Type B pancreatic cell (in vitro differentiated cells): ENCODE results near the gene COL1A2. TPM values are rescaled to one million over a fixed set of nuclear protein-coding genes. Genes with fewer than 3 reads are reported as not detected.

Experiments used
- DNase-seq: peaks from one replicate; pipeline ENCODE4 v3.0.0; 2021; ENCODE audit warnings: mixed read lengths; ENCODE audit not compliant: unreplicated experiment; ENCODE audit errors: extremely low spot score
- H3K27ac Mint-ChIP-seq: 2 replicates; pipeline ENCODE4 v1.8.0; 2021; ENCODE audit warnings: mild to moderate bottlenecking, mixed read lengths
- H3K27me3 Mint-ChIP-seq: 2 replicates; pipeline ENCODE4 v1.8.0; 2021; ENCODE audit warnings: mixed read lengths
- H3K36me3 Mint-ChIP-seq: 2 replicates; pipeline ENCODE4 v1.8.0; 2021; ENCODE audit warnings: mixed read lengths
- H3K4me1 Mint-ChIP-seq: one replicate; pipeline ENCODE4 v1.8.0; 2021; ENCODE audit warnings: mixed read lengths; ENCODE audit not compliant: unreplicated experiment
- H3K4me3 Mint-ChIP-seq: 2 replicates; pipeline ENCODE4 v1.8.0; 2021; ENCODE audit warnings: mild to moderate bottlenecking, mixed read lengths
- H3K9me3 Mint-ChIP-seq: 2 replicates; pipeline ENCODE4 v1.8.0; 2021; ENCODE audit warnings: mixed read lengths
- total RNA-seq: library from RNA; stranded (reverse); gene quantifications from 2 replicates; pipeline ENCODE4 v1.2.1, GENCODE V29; 2021; ENCODE audit warnings: low replicate concordance
- TF ChIP-seq, protein P1 (sequence below): fragments of 200-600 bp; sonication (generic); conservative IDR thresholded peaks from 2 replicates; pipeline ENCODE4 v1.5.0; 2021; ENCODE audit warnings: antibody characterized with exemption, mild to moderate bottlenecking

COL1A2 gene
- total RNA-seq, 1 donor from 2014 or later, result 692 TPM

DNA sequence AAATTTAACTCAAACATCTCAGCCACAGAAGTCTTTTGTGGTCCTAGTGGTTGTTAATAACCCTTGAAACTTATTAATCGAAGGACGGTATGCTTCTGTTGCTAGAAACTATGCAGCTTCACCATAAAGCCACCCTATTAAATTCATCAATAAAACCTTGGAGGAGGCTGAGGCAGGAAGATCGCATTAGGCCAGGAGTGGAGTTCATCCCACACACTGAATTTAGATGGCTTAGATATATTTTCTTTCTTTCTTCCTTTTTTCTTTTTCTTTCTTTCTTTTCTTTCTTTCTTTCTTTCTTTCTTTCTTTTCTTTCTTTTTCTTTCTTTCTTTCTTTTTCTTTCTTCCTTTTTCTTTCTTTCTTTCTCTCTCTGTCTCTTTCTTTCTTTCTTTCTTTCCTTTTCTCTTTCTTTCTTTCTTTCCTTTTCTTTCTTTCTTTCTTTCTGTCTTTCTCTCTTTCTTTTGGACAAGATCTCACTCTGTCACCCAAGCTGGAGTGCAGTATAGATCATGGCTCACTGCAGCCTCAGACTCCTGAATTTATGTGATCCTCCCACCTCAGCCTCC is 84.0 kb downstream of the COL1A2 start:
- Mint-ChIP-seq H3K4me1 (no peaks in the 10 kb centered on the region), H3K27ac (no peak overlapping the region), H3K4me3 (no peak overlapping the region), H3K27me3 (no peaks in the 10 kb centered on the region), H3K9me3 (no peaks in the 10 kb centered on the region), H3K36me3 (no peaks in the 10 kb centered on the region)
- DNase-seq, result no peak
- TF ChIP-seq, protein P1, sequence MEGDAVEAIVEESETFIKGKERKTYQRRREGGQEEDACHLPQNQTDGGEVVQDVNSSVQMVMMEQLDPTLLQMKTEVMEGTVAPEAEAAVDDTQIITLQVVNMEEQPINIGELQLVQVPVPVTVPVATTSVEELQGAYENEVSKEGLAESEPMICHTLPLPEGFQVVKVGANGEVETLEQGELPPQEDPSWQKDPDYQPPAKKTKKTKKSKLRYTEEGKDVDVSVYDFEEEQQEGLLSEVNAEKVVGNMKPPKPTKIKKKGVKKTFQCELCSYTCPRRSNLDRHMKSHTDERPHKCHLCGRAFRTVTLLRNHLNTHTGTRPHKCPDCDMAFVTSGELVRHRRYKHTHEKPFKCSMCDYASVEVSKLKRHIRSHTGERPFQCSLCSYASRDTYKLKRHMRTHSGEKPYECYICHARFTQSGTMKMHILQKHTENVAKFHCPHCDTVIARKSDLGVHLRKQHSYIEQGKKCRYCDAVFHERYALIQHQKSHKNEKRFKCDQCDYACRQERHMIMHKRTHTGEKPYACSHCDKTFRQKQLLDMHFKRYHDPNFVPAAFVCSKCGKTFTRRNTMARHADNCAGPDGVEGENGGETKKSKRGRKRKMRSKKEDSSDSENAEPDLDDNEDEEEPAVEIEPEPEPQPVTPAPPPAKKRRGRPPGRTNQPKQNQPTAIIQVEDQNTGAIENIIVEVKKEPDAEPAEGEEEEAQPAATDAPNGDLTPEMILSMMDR, result no peak

Other genes with a start within 250 kb of the COL1A2 start
- gene CASD1, start 114.9 kb downstream of the COL1A2 start, total RNA-seq, result 13.2 and 30.2 TPM in 2 replicates